Hepatic stellate cell (primary cell): ENCODE results near the gene HSP90B1.

Source experiments
- DNase-seq: peaks from one replicate; pipeline ENCODE4 v3.0.0; 2011; ENCODE audit warnings: low spot score

HSP90B1 gene

GRCh38 chr12:103978384-103978982 lies 48.3 kb downstream of the HSP90B1 start:
- DNase-seq: no peak

DNA sequence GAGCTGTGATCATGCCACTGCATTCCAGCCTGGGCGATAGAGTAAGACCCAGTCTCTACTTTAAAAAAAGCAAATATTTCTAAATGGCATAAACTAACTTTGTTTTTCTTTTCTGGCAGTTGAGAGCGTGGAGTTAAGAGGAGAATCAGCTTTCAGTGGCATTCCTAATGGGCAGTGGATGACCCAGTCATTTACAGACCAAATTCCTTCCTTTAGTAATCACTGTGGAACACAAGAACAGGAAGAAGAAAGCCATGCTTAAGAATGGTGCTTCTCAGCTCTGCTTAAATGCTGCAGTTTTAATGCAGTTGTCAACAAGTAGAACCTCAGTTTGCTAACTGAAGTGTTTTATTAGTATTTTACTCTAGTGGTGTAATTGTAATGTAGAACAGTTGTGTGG lies 56.6 kb downstream of the HSP90B1 start:
- no peak for DNase-seq

DNA sequence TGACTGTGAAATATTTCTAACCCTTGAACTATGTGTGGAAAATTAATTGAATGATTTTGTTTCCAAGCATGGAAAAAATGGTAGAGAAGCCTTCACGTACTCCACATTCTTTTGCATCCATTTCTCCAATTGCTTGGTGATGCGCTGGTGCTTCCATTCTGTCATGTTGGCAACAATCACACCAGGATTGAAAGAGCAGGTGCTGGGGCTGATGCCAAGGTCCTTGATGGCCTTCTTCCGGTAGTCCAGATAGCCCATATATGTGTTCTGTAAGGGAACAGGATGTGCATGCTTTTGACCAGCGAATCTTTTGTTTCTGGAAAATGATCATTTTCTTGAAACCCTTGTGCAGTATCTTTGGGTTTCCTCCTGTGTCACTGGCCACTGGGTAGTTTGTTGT lies 64.0 kb downstream of the HSP90B1 start:
- DNase-seq: no peak

- no peak for DNase-seq
These were observed 66.4 kb downstream of the HSP90B1 start for GRCh38 chr12:103996595-103996994.

DNA sequence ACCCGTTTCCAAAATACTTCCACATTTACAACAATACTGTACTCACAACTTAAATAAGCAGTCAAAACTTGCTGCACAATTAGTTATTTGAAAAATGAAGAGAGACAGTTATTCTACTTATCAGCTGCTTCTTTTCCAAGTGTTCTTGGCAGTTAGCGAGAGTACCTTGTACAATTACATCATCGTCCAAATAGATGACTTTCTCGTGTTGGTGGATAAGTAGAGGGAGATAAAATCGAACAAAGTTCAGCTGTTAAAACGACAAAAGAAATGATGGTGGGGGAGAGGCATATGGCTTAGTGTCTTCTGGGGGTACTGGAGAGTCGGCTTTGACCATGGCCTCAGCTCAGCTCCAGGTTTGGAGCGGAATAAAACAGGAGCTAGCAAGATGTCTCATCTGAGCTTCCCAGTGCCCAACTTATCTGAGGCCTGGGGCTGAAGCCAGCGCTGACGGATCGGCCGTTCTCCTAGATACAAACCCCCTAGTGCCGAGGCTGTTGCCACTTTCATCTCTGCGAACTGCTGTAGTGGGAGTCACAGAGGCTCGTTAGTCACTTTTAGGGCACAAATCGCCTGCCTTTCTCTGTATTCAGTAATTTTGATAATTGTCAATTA lies 67.2 kb downstream of the HSP90B1 start:
- no peak for DNase-seq
